Islet precursor cell (in vitro differentiated cells): ENCODE results near the gene KCNJ1.

Experiments used
- DNase-seq: peaks from one replicate; pipeline ENCODE4 v3.0.0-alpha.2; 2018

KCNJ1 gene

GRCh38 chr11:128881221-128881620 lies 14.1 kb upstream of the KCNJ1 start:
- DNase-seq = no peak

GRCh38 chr11:128879817-128880216 lies 12.7 kb upstream of the KCNJ1 start:
- DNase-seq = no peak

- DNase-seq = no peak
Observed at GRCh38 chr11:128878455-128878854, 11.4 kb upstream of the KCNJ1 start.

DNA sequence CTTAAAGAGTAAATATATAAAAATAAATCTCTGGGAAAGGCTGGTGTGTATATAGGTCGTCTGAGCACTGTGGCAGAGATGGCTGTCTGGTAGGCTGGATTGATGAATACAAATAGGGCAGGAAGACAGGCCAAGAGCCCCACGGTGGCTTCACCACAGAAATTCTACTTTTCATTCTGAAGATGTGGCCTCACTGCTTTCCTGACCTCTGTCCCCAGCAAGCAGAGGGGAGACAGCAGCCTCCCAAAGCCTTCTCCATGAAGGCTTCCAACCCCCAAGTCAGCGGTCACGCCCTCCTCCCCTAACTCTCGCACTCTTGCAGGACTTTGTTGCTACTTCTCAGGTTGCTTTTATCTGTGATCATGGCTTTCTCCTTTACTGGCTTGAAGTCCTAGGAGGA lies 10.6 kb upstream of the KCNJ1 start:
- DNase-seq = no peak

DNA sequence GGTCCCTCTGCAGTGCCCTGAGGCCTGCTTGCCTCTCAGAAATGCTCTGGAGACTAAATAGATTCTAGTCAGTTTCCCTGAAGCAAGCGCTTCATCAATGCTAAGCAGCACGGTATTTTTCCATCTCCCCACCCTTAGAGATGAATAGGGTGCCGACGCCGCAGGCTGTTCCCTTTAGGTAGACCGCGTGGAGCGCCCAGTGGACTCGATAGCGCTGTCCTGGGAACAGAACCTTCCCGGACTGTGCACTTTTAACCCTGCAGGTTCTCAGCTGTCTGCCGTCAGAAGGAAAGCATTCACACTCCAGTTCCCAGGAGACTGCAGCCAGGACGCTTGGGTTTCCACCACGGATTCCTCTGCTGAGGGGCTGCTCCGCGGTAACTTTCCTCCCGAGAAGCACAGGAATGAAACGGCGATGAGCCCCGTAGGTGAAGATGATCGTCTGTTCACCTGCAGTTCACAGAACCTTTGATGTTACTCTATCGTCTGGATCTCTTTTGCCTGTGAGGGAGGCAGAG lies 9.1 kb upstream of the KCNJ1 start:
- no peak for DNase-seq

DNA sequence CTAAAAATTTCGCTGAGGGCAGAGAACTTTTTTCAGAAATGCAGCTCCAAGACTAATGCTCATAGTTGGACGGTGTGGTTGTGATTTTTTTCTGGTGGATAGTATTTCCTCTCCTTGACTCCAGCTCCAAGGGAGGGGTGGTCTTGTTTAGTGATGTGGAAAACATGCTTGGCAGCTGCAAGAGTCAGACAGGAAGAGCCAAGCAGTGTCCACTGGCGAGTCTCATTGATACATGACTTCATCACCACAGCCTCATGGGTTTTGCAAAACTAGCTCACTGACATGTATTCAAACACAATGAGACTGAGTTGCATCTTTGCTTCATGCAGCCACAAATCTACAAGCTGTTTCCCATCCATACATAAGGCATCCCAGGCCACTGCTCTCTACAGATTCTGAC lies 7.3 kb upstream of the KCNJ1 start:
- DNase-seq = no peak

- no peak for DNase-seq
Observed at GRCh38 chr11:128872594-128872993, 5.5 kb upstream of the KCNJ1 start.

GRCh38 chr11:128872094-128872493 lies 5.0 kb upstream of the KCNJ1 start:
- DNase-seq = no peak

DNA sequence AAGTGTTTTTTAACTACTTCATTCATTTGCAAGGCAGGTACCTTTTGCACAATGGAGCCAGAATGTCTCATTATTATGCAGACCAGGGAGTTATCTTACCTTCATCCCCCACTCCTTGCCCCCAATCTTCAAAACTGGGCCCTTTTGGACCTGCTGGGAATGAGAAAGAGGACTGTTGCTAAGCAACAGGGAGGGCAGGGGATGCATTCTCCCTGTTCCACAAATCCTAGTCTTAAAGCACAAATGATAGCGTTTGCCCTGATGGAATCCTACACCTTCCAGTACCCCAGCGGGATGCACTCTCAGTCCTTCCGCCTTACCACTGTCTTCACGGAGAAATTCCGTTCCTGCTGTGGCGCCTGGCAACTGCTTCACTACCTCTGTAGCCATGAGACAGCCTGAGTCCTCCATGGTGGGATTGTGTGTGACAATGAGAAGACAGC lies 4.1 kb upstream of the KCNJ1 start:
- DNase-seq = no peak

DNA sequence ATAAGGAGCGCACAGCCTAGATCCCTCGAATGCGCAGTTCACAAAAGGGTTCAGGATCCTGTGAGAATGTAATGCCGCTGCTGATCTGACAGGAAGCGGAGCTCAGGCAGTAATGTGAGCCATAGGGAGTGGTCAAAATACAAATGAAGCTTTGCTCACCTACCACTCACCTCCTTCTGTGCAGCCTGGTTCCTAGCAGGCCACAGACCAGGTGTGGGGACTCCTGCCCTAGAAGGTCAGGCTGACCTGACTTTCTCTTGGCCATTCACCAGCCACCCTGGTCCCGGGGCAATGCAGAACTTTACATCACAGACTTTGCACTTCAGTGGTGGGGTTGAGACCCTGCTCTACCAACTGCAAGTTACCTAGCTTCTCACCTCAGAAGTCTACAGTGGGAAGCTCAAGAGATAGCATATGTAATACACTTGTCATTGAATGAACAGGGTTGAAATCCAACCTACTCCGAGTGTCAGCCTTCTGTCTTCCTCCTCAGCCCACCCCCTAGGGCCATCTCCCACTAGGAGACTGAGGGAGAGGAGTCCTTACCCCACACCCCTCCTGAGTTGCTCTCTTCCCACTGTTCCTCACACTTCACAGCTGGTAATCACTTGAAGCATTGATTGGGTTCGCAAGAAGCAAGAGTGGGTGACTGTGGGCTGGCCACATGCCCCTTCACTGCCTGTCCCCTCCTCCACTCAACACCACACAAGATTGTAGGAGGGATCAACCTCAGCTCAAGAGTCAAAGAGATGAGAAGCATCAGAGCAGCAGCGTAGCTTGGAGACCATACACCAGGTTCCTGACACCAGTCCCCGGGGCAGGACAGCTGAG lies 2.0 kb upstream of the KCNJ1 start:
- DNase-seq = no peak

- no peak for DNase-seq
Observed at GRCh38 chr11:128865490-128865889, 1.6 kb downstream of the KCNJ1 start.

GRCh38 chr11:128862908-128863660 lies 4.0 kb downstream of the KCNJ1 start:
- no peak for DNase-seq

GRCh38 chr11:128862406-128862805 lies 4.7 kb downstream of the KCNJ1 start:
- no peak for DNase-seq

GRCh38 chr11:128860571-128861361 lies 6.3 kb downstream of the KCNJ1 start:
- no peak for DNase-seq

- peak; percentile 87 for DNase-seq
Observed at GRCh38 chr11:128859563-128860441, 7.3 kb downstream of the KCNJ1 start.

DNA sequence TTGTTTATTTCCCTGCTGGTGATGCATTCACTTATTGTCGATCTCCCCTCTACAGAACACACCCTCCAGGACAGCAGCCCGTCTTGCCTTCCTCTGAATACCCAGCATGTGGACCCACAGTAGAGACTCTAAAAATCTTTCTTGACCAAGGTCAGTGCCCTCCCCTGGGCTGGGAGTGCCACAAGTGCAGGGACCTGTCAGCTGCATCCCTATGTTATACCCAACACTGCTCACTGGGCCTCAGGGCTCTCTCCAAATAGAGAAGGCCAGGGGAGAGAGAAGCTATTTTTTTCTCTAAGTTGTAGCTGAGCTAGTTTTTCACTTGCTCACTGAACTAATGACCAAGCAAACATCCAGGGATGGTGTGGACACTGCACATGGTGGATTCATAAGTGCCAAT lies 9.8 kb downstream of the KCNJ1 start:
- DNase-seq = no peak

DNA sequence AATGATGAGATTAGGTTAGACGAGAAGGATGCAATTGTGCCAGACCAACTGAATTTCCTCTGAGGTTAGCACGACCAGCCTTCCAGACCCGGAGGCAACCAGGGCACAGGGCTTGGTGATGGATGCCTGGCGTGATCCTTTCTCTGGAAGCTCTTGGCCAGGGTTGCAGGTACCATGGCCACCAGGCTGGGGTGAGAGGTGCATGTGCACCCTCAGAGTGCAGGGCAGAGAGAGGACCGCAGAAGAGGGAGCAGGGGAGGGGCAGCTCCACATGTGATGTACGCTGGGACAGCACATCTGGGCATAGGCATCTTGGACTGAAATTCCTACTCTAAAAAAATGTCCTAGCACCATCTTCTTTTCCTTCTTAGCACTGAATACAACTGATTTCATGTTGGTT lies 10.9 kb downstream of the KCNJ1 start:
- DNase-seq = no peak

DNA sequence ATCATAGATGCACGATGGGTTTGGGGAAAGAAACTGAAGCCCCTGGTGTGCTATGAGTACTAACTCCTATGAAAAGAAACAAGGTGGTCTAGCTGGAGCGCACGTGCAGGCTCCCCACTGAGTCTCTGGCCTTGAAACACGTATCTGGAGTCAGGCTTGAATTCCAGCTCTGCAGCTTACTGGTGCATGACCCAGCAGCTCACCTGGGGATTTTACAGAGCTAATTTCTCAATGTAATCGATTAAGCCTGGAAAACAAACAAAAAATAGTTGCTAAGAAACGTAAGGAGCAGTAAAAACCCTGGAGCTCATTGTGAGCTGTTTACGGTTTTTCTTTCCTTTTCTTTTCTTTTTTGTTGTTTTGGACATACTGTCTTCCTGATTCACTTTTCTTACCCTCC lies 12.3 kb downstream of the KCNJ1 start:
- no peak for DNase-seq

DNA sequence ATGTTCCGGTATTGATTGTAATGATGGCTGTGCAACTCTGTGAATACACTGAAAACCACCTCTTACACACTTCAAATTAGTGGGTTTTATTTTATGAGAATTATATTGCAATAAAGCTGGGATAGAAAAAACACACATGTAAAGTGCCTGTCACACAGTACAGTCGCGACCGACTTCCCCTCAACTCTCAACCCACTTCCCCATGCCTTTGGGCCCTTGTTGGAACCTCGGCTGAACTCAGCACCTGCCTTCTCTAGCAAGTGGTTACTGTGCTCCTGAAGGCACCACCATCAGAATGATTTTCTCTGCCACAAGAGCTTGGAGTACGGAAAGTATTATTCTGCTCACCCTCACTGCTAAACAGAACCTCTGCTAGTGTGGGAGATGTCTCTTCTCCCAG lies 13.5 kb downstream of the KCNJ1 start:
- no peak for DNase-seq

GRCh38 chr11:128852327-128853023 lies 14.6 kb downstream of the KCNJ1 start:
- DNase-seq = no peak

- peak; percentile 86 for DNase-seq
Observed at GRCh38 chr11:128848815-128849455, 18.2 kb downstream of the KCNJ1 start.
